ENCODE results near the gene RPS19BP1.

DNA sequence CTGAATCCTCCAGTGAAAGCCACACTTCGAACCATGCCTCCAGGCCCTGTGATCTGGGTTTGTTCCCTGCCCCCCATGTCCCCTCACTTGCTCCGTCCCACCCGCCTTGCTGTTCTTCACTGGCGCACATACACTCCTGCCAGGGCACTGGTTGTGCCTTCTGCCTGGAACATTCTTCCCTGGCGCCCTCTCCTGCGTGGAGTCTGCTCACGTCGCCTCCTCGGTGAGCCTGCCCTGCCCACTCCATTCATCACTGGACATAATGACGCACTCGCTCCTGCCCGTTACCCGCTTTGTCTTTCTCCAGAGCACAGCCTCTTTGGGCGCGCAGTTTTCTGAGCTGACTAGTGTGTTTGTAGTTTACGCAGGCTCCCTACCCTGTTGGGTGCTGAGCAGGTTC lies 51.5 kb downstream of the RPS19BP1 start:
- TF ChIP-seq POLR2A (IDR thresholded peaks at IDR 0.05) (no peak), CTCF (IDR thresholded peaks at IDR 0.05 in 4 of 5, conservative IDR thresholded peaks at IDR 0.05 in 1 of 5) (no peak)
